Type B pancreatic cell (in vitro differentiated cells): ENCODE data around the gene VPS13D. TPM values are rescaled to one million over a fixed set of nuclear protein-coding genes. Genes with fewer than 3 reads are reported as not detected.
A peak's percentile ranks its signal among the peaks of the same experiment; 100 is the strongest.

Source experiments
- DNase-seq: peaks from one replicate; pipeline ENCODE4 v3.0.0; 2021; ENCODE audit warnings: mixed read lengths; ENCODE audit not compliant: unreplicated experiment; ENCODE audit errors: extremely low spot score
- H3K27ac Mint-ChIP-seq: 2 replicates; pipeline ENCODE4 v1.8.0; 2021; ENCODE audit warnings: mild to moderate bottlenecking, mixed read lengths
- H3K27me3 Mint-ChIP-seq: 2 replicates; pipeline ENCODE4 v1.8.0; 2021; ENCODE audit warnings: mixed read lengths
- H3K36me3 Mint-ChIP-seq: 2 replicates; pipeline ENCODE4 v1.8.0; 2021; ENCODE audit warnings: mixed read lengths
- H3K4me1 Mint-ChIP-seq: one replicate; pipeline ENCODE4 v1.8.0; 2021; ENCODE audit warnings: mixed read lengths; ENCODE audit not compliant: unreplicated experiment
- H3K4me3 Mint-ChIP-seq: 2 replicates; pipeline ENCODE4 v1.8.0; 2021; ENCODE audit warnings: mild to moderate bottlenecking, mixed read lengths
- H3K9me3 Mint-ChIP-seq: 2 replicates; pipeline ENCODE4 v1.8.0; 2021; ENCODE audit warnings: mixed read lengths
- CTCF ChIP-seq: fragments of 200-600 bp; sonication (generic); conservative IDR thresholded peaks from 2 replicates; pipeline ENCODE4 v1.5.0; 2021; ENCODE audit warnings: antibody characterized with exemption, mild to moderate bottlenecking
- total RNA-seq: library from RNA; stranded (reverse); gene quantifications from 2 replicates; pipeline ENCODE4 v1.2.1, GENCODE V29; 2021; ENCODE audit warnings: low replicate concordance

The VPS13D gene
- total RNA-seq, 1 donor from 2014 or later, result 43.4 TPM

GRCh38 chr1:12528021-12528852 is 298.4 kb downstream of the VPS13D start:
- H3K36me3 Mint-ChIP-seq, result peaks cover 3% of the 10 kb centered on the region

GRCh38 chr1:12529640-12530174 is 299.9 kb downstream of the VPS13D start:
- Mint-ChIP-seq H3K4me3 (no peak overlapping the region), H3K27ac (peak overlapping the region; percentile 67), H3K36me3 (peaks cover 3% of the 10 kb centered on the region), H3K27me3 (no peaks in the 10 kb centered on the region), H3K9me3 (peaks cover 8% of the 10 kb centered on the region), H3K4me1 (peaks cover 35% of the 10 kb centered on the region)
- no peak for TF ChIP-seq CTCF
- DNase-seq, result no peak

More at GRCh38 chr1:12528021-12528852, 298.4 kb downstream of the VPS13D start:
- no peak overlapping the region for H3K4me3 Mint-ChIP-seq
- no peaks in the 10 kb centered on the region for H3K27me3 Mint-ChIP-seq
- H3K27ac Mint-ChIP-seq, result no peak overlapping the region
- H3K4me1 Mint-ChIP-seq, result peaks cover 29% of the 10 kb centered on the region
- TF ChIP-seq CTCF, result no peak
- no peak for DNase-seq
- peaks cover 2% of the 10 kb centered on the region for H3K9me3 Mint-ChIP-seq

GRCh38 chr1:12530462-12531178 is 300.8 kb downstream of the VPS13D start:
- Mint-ChIP-seq H3K36me3 (peaks cover 3% of the 10 kb centered on the region), H3K27me3 (no peaks in the 10 kb centered on the region), H3K4me1 (peaks cover 27% of the 10 kb centered on the region), H3K9me3 (peaks cover 8% of the 10 kb centered on the region), H3K27ac (no peak overlapping the region), H3K4me3 (no peak overlapping the region)
- no peak for DNase-seq
- TF ChIP-seq CTCF, result no peak

- no peak for DNase-seq
- Mint-ChIP-seq H3K9me3 (peaks cover 11% of the 10 kb centered on the region), H3K4me3 (no peak overlapping the region), H3K27me3 (no peaks in the 10 kb centered on the region), H3K27ac (no peak overlapping the region), H3K4me1 (peaks cover 24% of the 10 kb centered on the region), H3K36me3 (peaks cover 6% of the 10 kb centered on the region)
- TF ChIP-seq CTCF, result no peak
Observed at GRCh38 chr1:12531179-12531499, 301.3 kb downstream of the VPS13D start.

GRCh38 chr1:12532405-12533315 is 302.8 kb downstream of the VPS13D start:
- no peak for DNase-seq
- Mint-ChIP-seq H3K27ac (no peak overlapping the region), H3K27me3 (no peaks in the 10 kb centered on the region)

More at GRCh38 chr1:12532405-12533315, 302.8 kb downstream of the VPS13D start:
- TF ChIP-seq CTCF, result no peak
- Mint-ChIP-seq H3K4me1 (peaks cover 30% of the 10 kb centered on the region), H3K36me3 (peaks cover 9% of the 10 kb centered on the region), H3K9me3 (peaks cover 21% of the 10 kb centered on the region), H3K4me3 (no peak overlapping the region)
